ENCODE results near the gene ZBED4. TPM values are rescaled to one million over a fixed set of nuclear protein-coding genes. Genes with fewer than 3 reads are reported as not detected.

The ZBED4 gene
- total and polyA plus RNA-seq, 2 of the 13 experiments (the other 11 are each of a cell fraction or from before 2014, with no cell fraction given): 5.4 to 9.6 TPM

GRCh38 chr22:49936018-49936972, 82.7 kb downstream of the ZBED4 start (continued):
- TF ChIP-seq ZNF503 (CRISPR knock-in tag; IDR thresholded peaks at IDR 0.05): peak; percentile 85; the same call in 1 of the 2 replicates
- TF ChIP-seq YY1 (IDR thresholded peaks at IDR 0.05; ENCODE audit: insufficient read depth, insufficient replicate concordance, low read depth, low read length): peak; percentile 66
- no peak for TF ChIP-seq ZZZ3 (CRISPR knock-in tag; IDR thresholded peaks at IDR 0.05; ENCODE audit: borderline replicate concordance)
- no peak for TF ChIP-seq PHF5A (CRISPR knock-in tag; IDR thresholded peaks at IDR 0.05; ENCODE audit: low read depth, unreplicated experiment)
- peak; percentile 63 for TF ChIP-seq PPARG (CRISPR knock-in tag; conservative IDR thresholded peaks at IDR 0.05)
- peak; percentile 66; the same call in 1 of the 2 replicates for TF ChIP-seq KDM5B (CRISPR knock-in tag; IDR thresholded peaks at IDR 0.05; ENCODE audit: borderline replicate concordance)
- TF ChIP-seq TEAD3 (CRISPR knock-in tag; optimal IDR thresholded peaks at IDR 0.05; ENCODE audit: borderline replicate concordance): peak; percentile 75
- 0 out of 2 replicates have a peak, but pooled peaks have one; percentile 28 for TF ChIP-seq GATA4 (IDR thresholded peaks at IDR 0.05; ENCODE audit: borderline replicate concordance, low read depth)
- peak; percentile 82 for TF ChIP-seq KDM2A (CRISPR knock-in tag; IDR thresholded peaks at IDR 0.05; ENCODE audit: borderline replicate concordance, low read depth)
- peak; percentile 58; the same call in 1 of the 2 replicates for TF ChIP-seq NR2F2 (IDR thresholded peaks at IDR 0.05; ENCODE audit: borderline replicate concordance, low read depth)
- TF ChIP-seq ZNF614 (CRISPR knock-in tag; IDR thresholded peaks at IDR 0.05; ENCODE audit: borderline replicate concordance): peak; percentile 60; the same call in 1 of the 2 replicates
- TF ChIP-seq TAF1 (CRISPR knock-in tag; IDR thresholded peaks at IDR 0.05): peak; percentile 15; the same call in 1 of the 2 replicates
- peak; percentile 50 for TF ChIP-seq RBM39 (IDR thresholded peaks at IDR 0.05; ENCODE audit: low read depth, low read length, poor library complexity, severe bottlenecking)
- TF ChIP-seq ONECUT2 (CRISPR knock-in tag; IDR thresholded peaks at IDR 0.05): no peak
- 0 out of 2 replicates have a peak, but pooled peaks have one; percentile 48 for TF ChIP-seq SIN3A (IDR thresholded peaks at IDR 0.05; ENCODE audit: borderline replicate concordance, low read depth, low read length)
- TF ChIP-seq ZNF710 (CRISPR knock-in tag; IDR thresholded peaks at IDR 0.05; ENCODE audit: borderline replicate concordance): peak; percentile 53; the same call in 1 of the 2 replicates
- peak; percentile 95 for TF ChIP-seq ZBTB25 (CRISPR knock-in tag; IDR thresholded peaks at IDR 0.05)
- no peak for TF ChIP-seq GLMP (CRISPR knock-in tag; IDR thresholded peaks at IDR 0.05; ENCODE audit: borderline replicate concordance)
- peak; percentile 86; the same call in 1 of the 2 replicates for TF ChIP-seq NCOR1 (IDR thresholded peaks at IDR 0.05; ENCODE audit: borderline replicate concordance, low read length)
- 0 out of 2 replicates have a peak, but pooled peaks have one; percentile 40 for TF ChIP-seq ZNF543 (CRISPR knock-in tag; IDR thresholded peaks at IDR 0.05)
- peak; percentile 83 for TF ChIP-seq HOXA3 (CRISPR knock-in tag; IDR thresholded peaks at IDR 0.05)
- peak; percentile 68 for TF ChIP-seq HDAC2 (CRISPR knock-in tag; IDR thresholded peaks at IDR 0.05)
- TF ChIP-seq NFIC (IDR thresholded peaks at IDR 0.05; ENCODE audit: low read length): no peak

Measured in HepG2 (cell line).